Measurements from ENCODE around the gene CYTL1. TPM values are rescaled to one million over a fixed set of nuclear protein-coding genes. Genes with fewer than 3 reads are reported as not detected.
"Not testable (repeated sequence)": the region's sequence is repeated elsewhere in the genome, so short reads cannot be mapped to it uniquely, and the experiment has no call there.

The CYTL1 gene
- total RNA-seq, 4 donors from 2014 or later: 0.49 to 0.97 (median 0.71) TPM; not detected in 1

DNA sequence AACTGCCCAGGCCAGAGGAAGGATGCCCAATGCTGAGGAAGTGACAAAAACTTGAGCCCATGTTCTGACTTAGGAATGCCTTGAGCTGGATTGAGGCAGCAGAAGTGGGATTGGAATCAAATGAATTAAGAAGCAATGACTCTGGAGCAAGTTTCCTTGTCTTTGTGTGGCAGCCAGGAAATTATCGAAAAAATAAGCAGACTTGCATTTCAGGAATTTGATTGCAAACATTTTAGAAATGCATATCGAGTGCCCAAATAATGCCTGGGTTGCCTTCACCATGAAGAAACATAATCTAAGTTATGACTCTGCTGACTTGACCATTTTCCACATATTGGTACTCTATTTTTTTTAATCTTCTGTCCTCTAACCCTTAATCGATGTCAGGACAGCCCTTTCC, 9.5 kb downstream of the CYTL1 start:
- TF ChIP-seq, protein P1, sequence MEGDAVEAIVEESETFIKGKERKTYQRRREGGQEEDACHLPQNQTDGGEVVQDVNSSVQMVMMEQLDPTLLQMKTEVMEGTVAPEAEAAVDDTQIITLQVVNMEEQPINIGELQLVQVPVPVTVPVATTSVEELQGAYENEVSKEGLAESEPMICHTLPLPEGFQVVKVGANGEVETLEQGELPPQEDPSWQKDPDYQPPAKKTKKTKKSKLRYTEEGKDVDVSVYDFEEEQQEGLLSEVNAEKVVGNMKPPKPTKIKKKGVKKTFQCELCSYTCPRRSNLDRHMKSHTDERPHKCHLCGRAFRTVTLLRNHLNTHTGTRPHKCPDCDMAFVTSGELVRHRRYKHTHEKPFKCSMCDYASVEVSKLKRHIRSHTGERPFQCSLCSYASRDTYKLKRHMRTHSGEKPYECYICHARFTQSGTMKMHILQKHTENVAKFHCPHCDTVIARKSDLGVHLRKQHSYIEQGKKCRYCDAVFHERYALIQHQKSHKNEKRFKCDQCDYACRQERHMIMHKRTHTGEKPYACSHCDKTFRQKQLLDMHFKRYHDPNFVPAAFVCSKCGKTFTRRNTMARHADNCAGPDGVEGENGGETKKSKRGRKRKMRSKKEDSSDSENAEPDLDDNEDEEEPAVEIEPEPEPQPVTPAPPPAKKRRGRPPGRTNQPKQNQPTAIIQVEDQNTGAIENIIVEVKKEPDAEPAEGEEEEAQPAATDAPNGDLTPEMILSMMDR (IDR thresholded peaks at IDR 0.05): no peak
- TF ChIP-seq POLR2A (IDR thresholded peaks at IDR 0.05): no peak
- 72% methylated on average over 3 of the region's 3 CpGs for WGBS, 2 donors

DNA sequence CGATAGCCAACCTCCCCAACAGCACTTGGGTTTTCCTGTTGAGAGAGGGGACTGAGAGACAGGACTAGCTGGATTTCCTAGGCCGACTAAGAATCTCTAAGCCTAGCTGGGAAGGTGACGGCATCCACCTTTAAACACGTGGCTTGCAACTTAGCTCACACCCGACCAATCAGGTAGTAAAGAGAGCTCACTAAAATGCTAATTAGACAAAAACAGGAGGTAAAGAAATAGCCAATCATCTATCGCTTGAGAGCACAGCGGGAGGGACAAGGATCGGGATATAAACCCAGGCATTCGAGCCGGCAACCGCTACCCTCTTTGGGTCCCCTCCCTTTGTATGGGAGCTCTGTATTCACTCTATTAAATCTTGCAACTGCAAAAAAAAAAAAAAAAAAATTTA, 12.3 kb downstream of the CYTL1 start:
- intact Hi-C loops (cut with DNase I; ENCODE audit: low total_unique reads): not testable (repeated sequence)
- 77 to 86% methylated on average over 11 of the region's 11 CpGs for WGBS, 2 donors

More for the DNA sequence above, 9.5 kb downstream of the CYTL1 start:
- DNase-seq (ENCODE audit: low spot score in 2 of 2): no peak
- no peak overlapping the region for H3K4me3 ChIP-seq (ENCODE audit: low read depth, poor library complexity, severe bottlenecking)
- intact Hi-C loops (cut with DNase I; ENCODE audit: low total_unique reads): no loop called here

DNA sequence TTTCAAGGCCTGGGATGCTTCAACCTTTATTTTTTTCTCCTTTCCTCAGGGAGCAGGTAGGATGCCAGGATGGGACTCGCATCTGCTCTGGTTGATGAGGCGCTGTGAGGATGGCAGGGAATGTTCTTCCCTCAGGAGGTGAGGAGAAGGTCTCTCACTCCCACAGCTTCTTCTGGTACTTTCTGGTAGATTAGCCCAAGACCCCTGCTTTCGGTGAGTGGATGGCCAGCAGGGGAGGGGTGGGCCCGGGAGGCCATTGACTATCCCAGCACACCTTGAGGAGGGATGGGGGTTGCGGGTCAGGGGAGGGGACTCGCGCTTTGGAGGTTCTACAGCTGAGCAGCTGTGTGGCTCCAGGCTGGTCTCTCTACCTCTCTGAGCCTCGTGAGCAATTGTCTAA, 14.8 kb downstream of the CYTL1 start:
- WGBS, 2 donors: 89 to 98% methylated on average over 8 of the region's 8 CpGs
- intact Hi-C loops (cut with DNase I; ENCODE audit: low total_unique reads): no loop called here
- TF ChIP-seq, protein P1 (IDR thresholded peaks at IDR 0.05): no peak
- TF ChIP-seq POLR2A (IDR thresholded peaks at IDR 0.05): no peak

More for the DNA sequence above, 12.3 kb downstream of the CYTL1 start:
- not testable (repeated sequence) for H3K4me3 ChIP-seq (ENCODE audit: low read depth, poor library complexity, severe bottlenecking); DNase-seq (ENCODE audit: low spot score in 2 of 2)

DNA sequence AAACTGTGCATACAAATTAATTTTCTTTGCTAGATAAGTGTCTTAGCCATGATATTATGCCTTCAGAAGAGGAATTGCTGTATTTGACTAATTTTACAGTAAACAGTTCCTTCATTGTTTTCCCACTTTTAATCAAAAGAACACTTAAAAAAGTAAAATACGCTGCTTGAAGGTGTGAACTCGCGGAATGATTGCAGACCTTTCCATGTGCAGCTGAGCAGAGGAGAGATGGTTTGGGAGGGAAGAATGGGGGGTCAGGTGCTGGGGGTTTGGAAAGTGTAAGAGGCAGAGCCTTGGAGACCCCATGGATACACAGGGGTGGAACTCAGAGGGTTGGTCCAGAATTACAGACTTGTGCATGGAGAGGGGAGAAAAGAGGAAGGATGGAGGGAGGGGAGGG, 15.3 kb downstream of the CYTL1 start:
- DNase-seq (ENCODE audit: low spot score in 2 of 2): no peak
- 95 to 96% methylated on average over 3 of the region's 3 CpGs for WGBS, 2 donors
- intact Hi-C loops (cut with DNase I; ENCODE audit: low total_unique reads): no loop called here
- TF ChIP-seq, protein P1 (IDR thresholded peaks at IDR 0.05): no peak
- TF ChIP-seq POLR2A (IDR thresholded peaks at IDR 0.05): no peak
- no peak overlapping the region for H3K4me3 ChIP-seq (ENCODE audit: low read depth, poor library complexity, severe bottlenecking)

More for the DNA sequence above, 14.8 kb downstream of the CYTL1 start:
- no peak for DNase-seq (ENCODE audit: low spot score in 2 of 2)
- H3K4me3 ChIP-seq (ENCODE audit: low read depth, poor library complexity, severe bottlenecking): no peak overlapping the region

DNA sequence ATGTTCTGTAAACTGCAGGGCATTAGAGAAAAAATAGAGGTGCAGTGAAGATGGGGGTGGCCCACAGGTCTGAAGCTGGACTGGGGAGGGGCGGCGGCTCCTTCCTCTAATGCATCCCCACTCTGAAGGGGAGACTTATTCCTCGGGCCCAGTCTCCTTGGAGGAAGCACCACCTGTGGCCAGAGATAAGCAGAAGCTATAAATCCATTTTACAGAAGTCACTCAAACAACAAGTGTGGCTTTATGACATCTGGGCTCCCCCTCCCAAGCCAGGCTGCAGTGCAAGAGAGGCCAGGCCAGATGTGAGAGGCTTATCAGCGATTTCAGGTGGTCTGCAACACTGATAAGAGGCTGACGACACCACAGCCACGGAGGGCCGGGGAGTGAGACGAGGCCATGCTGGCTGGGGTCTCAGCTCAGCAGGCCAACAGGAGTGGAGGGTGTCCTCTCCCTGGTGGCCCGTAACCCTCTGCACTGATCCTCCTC, 15.8 kb downstream of the CYTL1 start:
- DNase-seq (ENCODE audit: low spot score in 2 of 2): no peak
- H3K4me3 ChIP-seq (ENCODE audit: low read depth, poor library complexity, severe bottlenecking): no peak overlapping the region
- intact Hi-C loops (cut with DNase I; ENCODE audit: low total_unique reads): no loop called here
- no peak for TF ChIP-seq POLR2A (IDR thresholded peaks at IDR 0.05)
- TF ChIP-seq, protein P1 (IDR thresholded peaks at IDR 0.05): no peak
- 71 to 81% methylated on average over 9 of the region's 9 CpGs for WGBS, 2 donors

DNA sequence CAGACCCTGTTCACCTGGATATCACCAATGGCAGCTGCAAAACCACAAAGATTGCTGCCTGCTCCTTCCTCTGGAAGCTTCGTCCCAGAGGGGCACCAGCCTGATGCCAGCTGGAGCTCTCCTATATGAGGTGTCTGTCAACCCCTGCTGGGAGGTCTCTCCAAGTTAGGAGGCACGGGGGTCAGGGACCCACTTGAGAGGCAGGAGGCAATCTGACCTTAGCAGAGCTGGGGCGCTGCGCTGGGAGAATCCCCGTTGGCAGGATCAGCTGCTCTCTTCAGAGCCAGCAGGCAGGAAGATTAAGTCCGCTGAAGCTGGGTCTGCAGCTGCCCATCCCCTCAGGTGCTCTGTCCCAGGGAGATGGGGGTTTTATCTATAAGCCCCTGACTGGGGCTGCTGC, 17.6 kb downstream of the CYTL1 start:
- intact Hi-C loops (cut with DNase I; ENCODE audit: low total_unique reads); H3K4me3 ChIP-seq (ENCODE audit: low read depth, poor library complexity, severe bottlenecking); DNase-seq (ENCODE audit: low spot score in 2 of 2): not testable (repeated sequence)
- WGBS, 2 donors: 84 to 87% methylated on average over 3 to 6 of the region's 6 CpGs

DNA sequence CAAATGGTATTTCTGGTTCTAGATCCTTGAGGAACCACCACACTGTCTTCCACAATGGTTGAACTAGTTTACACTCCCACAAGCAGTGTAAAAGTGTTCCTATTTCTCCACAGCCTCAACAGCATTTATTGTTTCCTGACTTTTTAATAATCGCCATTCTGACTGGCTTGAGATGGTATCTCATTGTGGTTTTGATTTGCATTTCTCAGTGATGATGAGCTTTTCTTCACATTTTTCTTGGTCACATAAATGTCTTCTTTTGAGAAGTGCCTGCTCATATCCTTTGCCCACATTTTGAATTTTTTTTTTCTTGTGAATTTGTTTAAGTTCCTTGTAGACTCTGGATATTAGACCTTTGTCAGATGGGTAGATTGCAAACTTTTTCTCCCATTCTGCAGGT, 22.3 kb downstream of the CYTL1 start:
- H3K4me3 ChIP-seq (ENCODE audit: low read depth, poor library complexity, severe bottlenecking); intact Hi-C loops (cut with DNase I; ENCODE audit: low total_unique reads); DNase-seq (ENCODE audit: low spot score in 2 of 2): not testable (repeated sequence)
- 50 to 56% methylated on average over 1 of the region's 1 CpG for WGBS, 2 donors

All from lower leg skin (tissue), 4 donors.